ENCODE measurements around the gene C4orf46. TPM values are rescaled to one million over a fixed set of nuclear protein-coding genes. Genes with fewer than 3 reads are reported as not detected.

The C4orf46 gene
- total and polyA plus RNA-seq, 5 donors from 2014 or later = 4.9 to 7.6 (median 5.4) TPM

GRCh38 chr4:158681629-158682028 lies 9.9 kb upstream of the C4orf46 start:
- Histone ChIP-seq H3K9me3 (ENCODE audit: control insufficient read depth in 2 of 2, low read length in 2 of 2) (no peaks in the 10 kb centered on the region), H3K4me1 (ENCODE audit: control insufficient read depth, insufficient read depth, low read length, poor library complexity, severe bottlenecking) (no peaks in the 10 kb centered on the region), H3K27ac (ENCODE audit: insufficient read depth, low read length, poor library complexity, severe bottlenecking) (no peak overlapping the region), H3K4me3 (ENCODE audit: low read depth, low read length) (no peak overlapping the region), H3K36me3 (ENCODE audit: control insufficient read depth, insufficient read depth, low read length) (no peaks in the 10 kb centered on the region), H3K27me3 (ENCODE audit: control insufficient read depth, insufficient read depth, low read length) (no peaks in the 10 kb centered on the region)
- peaks cover 21% of the 10 kb centered on the region for H3K36me3 Mint-ChIP-seq
- H3K9me3 Mint-ChIP-seq = no peaks in the 10 kb centered on the region
- no peak for ATAC-seq (ENCODE audit: low read depth in 2 of 2)
- H3K27me3 Mint-ChIP-seq = no peaks in the 10 kb centered on the region
- no peak overlapping the region for H3K27ac Mint-ChIP-seq
- H3K4me3 Mint-ChIP-seq = no peak overlapping the region
- DNase-seq = no peak
- peaks cover 3 to 12% (median 6%) of the 10 kb centered on the region in 4 donors for H3K4me1 Mint-ChIP-seq

GRCh38 chr4:158678767-158679166 lies 7.1 kb upstream of the C4orf46 start:
- Mint-ChIP-seq H3K4me1 (peaks cover 7 to 18% (median 13%) of the 10 kb centered on the region in 4 donors), H3K4me3 (no peak overlapping the region), H3K9me3 (no peaks in the 10 kb centered on the region), H3K27ac (no peak overlapping the region), H3K27me3 (no peaks in the 10 kb centered on the region), H3K36me3 (peaks cover 15% of the 10 kb centered on the region)
- no peaks in the 10 kb centered on the region for H3K9me3 ChIP-seq (ENCODE audit: control insufficient read depth in 2 of 2, low read length in 2 of 2)
- H3K27me3 ChIP-seq (ENCODE audit: control insufficient read depth, insufficient read depth, low read length) = no peaks in the 10 kb centered on the region
- H3K27ac ChIP-seq (ENCODE audit: insufficient read depth, low read length, poor library complexity, severe bottlenecking) = no peak overlapping the region
- ATAC-seq (ENCODE audit: low read depth in 2 of 2) = no peak
- H3K4me1 ChIP-seq (ENCODE audit: control insufficient read depth, insufficient read depth, low read length, poor library complexity, severe bottlenecking) = no peaks in the 10 kb centered on the region
- H3K36me3 ChIP-seq (ENCODE audit: control insufficient read depth, insufficient read depth, low read length) = no peaks in the 10 kb centered on the region
- no peak overlapping the region for H3K4me3 ChIP-seq (ENCODE audit: low read depth, low read length)
- no peak for DNase-seq

- Histone ChIP-seq H3K36me3 (ENCODE audit: control insufficient read depth, insufficient read depth, low read length) (no peaks in the 10 kb centered on the region), H3K4me3 (ENCODE audit: low read depth, low read length) (no peak overlapping the region), H3K9me3 (ENCODE audit: control insufficient read depth in 2 of 2, low read length in 2 of 2) (no peaks in the 10 kb centered on the region), H3K27me3 (ENCODE audit: control insufficient read depth, insufficient read depth, low read length) (no peaks in the 10 kb centered on the region), H3K4me1 (ENCODE audit: control insufficient read depth, insufficient read depth, low read length, poor library complexity, severe bottlenecking) (peaks cover 11% of the 10 kb centered on the region), H3K27ac (ENCODE audit: insufficient read depth, low read length, poor library complexity, severe bottlenecking) (no peak overlapping the region)
- Mint-ChIP-seq H3K9me3 (no peaks in the 10 kb centered on the region), H3K4me1 (peaks cover 7 to 32% (median 26%) of the 10 kb centered on the region in 4 donors), H3K4me3 (peak overlapping the region in 1 of 4 donors; percentile 18), H3K27me3 (no peaks in the 10 kb centered on the region), H3K36me3 (peaks cover 15% of the 10 kb centered on the region), H3K27ac (no peak overlapping the region)
- DNase-seq (no peak), ATAC-seq (ENCODE audit: low read depth in 2 of 2) (no peak)
Measured at GRCh38 chr4:158676076-158676475, 4.4 kb upstream of the C4orf46 start.

- Mint-ChIP-seq H3K4me1 (peaks cover 9 to 43% (median 33%) of the 10 kb centered on the region in 4 donors), H3K4me3 (peak overlapping the region in 3 of 4 donors; percentile 8 to 27 (median 19)), H3K27ac (no peak overlapping the region), H3K36me3 (peaks cover 8% of the 10 kb centered on the region), H3K9me3 (no peaks in the 10 kb centered on the region), H3K27me3 (no peaks in the 10 kb centered on the region)
- no peaks in the 10 kb centered on the region for H3K9me3 ChIP-seq (ENCODE audit: control insufficient read depth in 2 of 2, low read length in 2 of 2)
- H3K4me3 ChIP-seq (ENCODE audit: low read depth, low read length) = no peak overlapping the region
- no peaks in the 10 kb centered on the region for H3K36me3 ChIP-seq (ENCODE audit: control insufficient read depth, insufficient read depth, low read length)
- DNase-seq (no peak), ATAC-seq (ENCODE audit: low read depth in 2 of 2) (no peak)
- H3K4me1 ChIP-seq (ENCODE audit: control insufficient read depth, insufficient read depth, low read length, poor library complexity, severe bottlenecking) = peaks cover 19% of the 10 kb centered on the region
- H3K27me3 ChIP-seq (ENCODE audit: control insufficient read depth, insufficient read depth, low read length) = no peaks in the 10 kb centered on the region
- H3K27ac ChIP-seq (ENCODE audit: insufficient read depth, low read length, poor library complexity, severe bottlenecking) = no peak overlapping the region
Measured at GRCh38 chr4:158673633-158674032, 1.9 kb upstream of the C4orf46 start.

- H3K9me3 Mint-ChIP-seq = no peaks in the 10 kb centered on the region
- peak; percentile 87 to 88 for ATAC-seq (ENCODE audit: low read depth in 2 of 2)
- peak within 1 kb of the TSS; percentile 93 to 95 (median 94) for H3K4me3 Mint-ChIP-seq
- Histone ChIP-seq H3K4me1 (ENCODE audit: control insufficient read depth, insufficient read depth, low read length, poor library complexity, severe bottlenecking) (peaks cover 19% of the 10 kb centered on the region), H3K4me3 (ENCODE audit: low read depth, low read length) (peak within 1 kb of the TSS; percentile 88), H3K36me3 (ENCODE audit: control insufficient read depth, insufficient read depth, low read length) (no peaks in the 10 kb centered on the region), H3K9me3 (ENCODE audit: control insufficient read depth in 2 of 2, low read length in 2 of 2) (no peaks in the 10 kb centered on the region), H3K27me3 (ENCODE audit: control insufficient read depth, insufficient read depth, low read length) (no peaks in the 10 kb centered on the region), H3K27ac (ENCODE audit: insufficient read depth, low read length, poor library complexity, severe bottlenecking) (peak within 1 kb of the TSS; percentile 95)
- H3K4me1 Mint-ChIP-seq = peaks cover 5 to 43% (median 30%) of the 10 kb centered on the region in 4 donors
- DNase-seq = peak; percentile 98 to 100 (median 98)
- peaks cover 8% of the 10 kb centered on the region for H3K36me3 Mint-ChIP-seq
- H3K27me3 Mint-ChIP-seq = no peaks in the 10 kb centered on the region
- H3K27ac Mint-ChIP-seq = peak within 1 kb of the TSS; percentile 97 to 99 (median 97)
Measured at GRCh38 chr4:158671915-158672806, 474 bp upstream of the C4orf46 start, which contains the start of gene ETFDH. Gene ETFDH, plus strand, starts transcription at chr4:158672296. Its CDS starts 161 bp downstream, at chr4:158672457.

GRCh38 chr4:158670975-158671664 lies 567 bp downstream of the C4orf46 start:
- Mint-ChIP-seq H3K27me3 (no peaks in the 10 kb centered on the region), H3K27ac (peak overlapping the region; percentile 97 to 99 (median 97)), H3K36me3 (peaks cover 7% of the 10 kb centered on the region), H3K4me3 (peak overlapping the region; percentile 93 to 95 (median 94)), H3K9me3 (no peaks in the 10 kb centered on the region), H3K4me1 (peaks cover 5 to 38% (median 25%) of the 10 kb centered on the region in 4 donors)
- ATAC-seq (ENCODE audit: low read depth in 2 of 2) = no peak
- Histone ChIP-seq H3K27ac (ENCODE audit: insufficient read depth, low read length, poor library complexity, severe bottlenecking) (peak overlapping the region; percentile 95), H3K36me3 (ENCODE audit: control insufficient read depth, insufficient read depth, low read length) (no peaks in the 10 kb centered on the region), H3K9me3 (ENCODE audit: control insufficient read depth in 2 of 2, low read length in 2 of 2) (no peaks in the 10 kb centered on the region), H3K4me1 (ENCODE audit: control insufficient read depth, insufficient read depth, low read length, poor library complexity, severe bottlenecking) (peaks cover 19% of the 10 kb centered on the region), H3K4me3 (ENCODE audit: low read depth, low read length) (peak overlapping the region; percentile 88), H3K27me3 (ENCODE audit: control insufficient read depth, insufficient read depth, low read length) (no peaks in the 10 kb centered on the region)
- DNase-seq = peak; percentile 38 to 63 (median 51)

GRCh38 chr4:158669310-158669709 lies 2.4 kb downstream of the C4orf46 start:
- H3K4me1 ChIP-seq (ENCODE audit: control insufficient read depth, insufficient read depth, low read length, poor library complexity, severe bottlenecking) = peaks cover 19% of the 10 kb centered on the region
- no peaks in the 10 kb centered on the region for H3K9me3 ChIP-seq (ENCODE audit: control insufficient read depth in 2 of 2, low read length in 2 of 2)
- DNase-seq = no peak
- H3K4me3 ChIP-seq (ENCODE audit: low read depth, low read length) = no peak overlapping the region
- H3K27ac Mint-ChIP-seq = no peak overlapping the region
- ATAC-seq (ENCODE audit: low read depth in 2 of 2) = no peak
- H3K36me3 Mint-ChIP-seq = peaks cover 3% of the 10 kb centered on the region
- no peaks in the 10 kb centered on the region for H3K9me3 Mint-ChIP-seq
- no peaks in the 10 kb centered on the region for H3K27me3 ChIP-seq (ENCODE audit: control insufficient read depth, insufficient read depth, low read length)
- peak overlapping the region in 1 of 4 donors; percentile 7 for H3K4me3 Mint-ChIP-seq
- H3K27me3 Mint-ChIP-seq = no peaks in the 10 kb centered on the region
- peaks cover 5 to 32% (median 21%) of the 10 kb centered on the region in 4 donors for H3K4me1 Mint-ChIP-seq
- no peak overlapping the region for H3K27ac ChIP-seq (ENCODE audit: insufficient read depth, low read length, poor library complexity, severe bottlenecking)
- H3K36me3 ChIP-seq (ENCODE audit: control insufficient read depth, insufficient read depth, low read length) = no peaks in the 10 kb centered on the region
